Hepatocyte (in vitro differentiated cells): Measurements from ENCODE around the gene LHB.

Experiments
- EZH2 ChIP-seq: fragments of 200-600 bp; sonication (generic); IDR thresholded peaks from 2 replicates; pipeline ENCODE4 v1.6.1; 2016; ENCODE audit warnings: antibody characterized with exemption, mild to moderate bottlenecking, borderline replicate concordance
- TF ChIP-seq, protein P1 (sequence below): fragments of 200-600 bp; sonication (generic); IDR thresholded peaks from 2 replicates; pipeline ENCODE4 v1.5.1; 2016; ENCODE audit warnings: antibody characterized with exemption, mild to moderate bottlenecking; ENCODE audit not compliant: poor library complexity

DNA sequence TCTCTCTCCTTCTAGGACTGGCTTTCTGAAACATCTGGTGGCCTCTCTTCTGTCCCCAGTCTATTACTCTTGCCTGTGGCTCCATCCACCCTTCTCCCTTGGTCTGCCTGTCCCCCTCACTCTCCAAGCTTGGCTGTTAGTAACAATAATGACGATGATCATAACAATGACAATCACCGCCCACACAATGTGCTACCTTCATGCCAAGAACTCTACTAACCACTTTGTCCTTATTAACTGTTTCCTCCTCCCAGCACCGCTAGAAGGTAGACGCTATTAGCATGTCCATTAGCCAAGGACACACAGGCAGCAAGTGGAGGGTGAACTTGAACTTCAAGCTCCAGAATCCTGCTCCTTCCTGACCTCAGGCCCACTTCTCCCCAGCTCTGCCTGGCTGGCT, 26.5 kb downstream of the LHB start:
- TF ChIP-seq, protein P1, sequence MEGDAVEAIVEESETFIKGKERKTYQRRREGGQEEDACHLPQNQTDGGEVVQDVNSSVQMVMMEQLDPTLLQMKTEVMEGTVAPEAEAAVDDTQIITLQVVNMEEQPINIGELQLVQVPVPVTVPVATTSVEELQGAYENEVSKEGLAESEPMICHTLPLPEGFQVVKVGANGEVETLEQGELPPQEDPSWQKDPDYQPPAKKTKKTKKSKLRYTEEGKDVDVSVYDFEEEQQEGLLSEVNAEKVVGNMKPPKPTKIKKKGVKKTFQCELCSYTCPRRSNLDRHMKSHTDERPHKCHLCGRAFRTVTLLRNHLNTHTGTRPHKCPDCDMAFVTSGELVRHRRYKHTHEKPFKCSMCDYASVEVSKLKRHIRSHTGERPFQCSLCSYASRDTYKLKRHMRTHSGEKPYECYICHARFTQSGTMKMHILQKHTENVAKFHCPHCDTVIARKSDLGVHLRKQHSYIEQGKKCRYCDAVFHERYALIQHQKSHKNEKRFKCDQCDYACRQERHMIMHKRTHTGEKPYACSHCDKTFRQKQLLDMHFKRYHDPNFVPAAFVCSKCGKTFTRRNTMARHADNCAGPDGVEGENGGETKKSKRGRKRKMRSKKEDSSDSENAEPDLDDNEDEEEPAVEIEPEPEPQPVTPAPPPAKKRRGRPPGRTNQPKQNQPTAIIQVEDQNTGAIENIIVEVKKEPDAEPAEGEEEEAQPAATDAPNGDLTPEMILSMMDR, result no peak
- no peak for TF ChIP-seq EZH2
